Measurements from ENCODE around the gene FRMD3. TPM values are rescaled to one million over a fixed set of nuclear protein-coding genes. Genes with fewer than 3 reads are reported as not detected.
A peak's percentile ranks its signal among the peaks of the same experiment; 100 is the strongest.

FRMD3 gene
- total RNA-seq, 2 experiments from 2014 or later, result 0.12 TPM; not detected in 1

- intact Hi-C loops (cut with micrococcal nuclease), result no loop called here
- no peak overlapping the region for H3K4me3 Mint-ChIP-seq
- no peak for DNase-seq
- no peak overlapping the region for H3K27ac Mint-ChIP-seq
- H3K9me3 Mint-ChIP-seq, result peaks cover 6% of the 10 kb centered on the region
- CTCF ChIA-PET, result interaction anchor here (0.9 kb wide), 1 partner anchor 58 kb away, joined by 3 read pairs; no protein-coding TSS in a partner anchor
- H3K4me1 Mint-ChIP-seq (ENCODE audit: low read depth), result peaks cover 3% of the 10 kb centered on the region
- no peaks in the 10 kb centered on the region for H3K36me3 Mint-ChIP-seq (ENCODE audit: low read depth)
- H3K27me3 Mint-ChIP-seq (ENCODE audit: low read depth), result peaks cover 37% of the 10 kb centered on the region
Observed at GRCh38 chr9:83219924-83220438, 318.2 kb downstream of the FRMD3 start.

- CTCF ChIA-PET, result no interaction called here
- Mint-ChIP-seq H3K9me3 (peaks cover 6% of the 10 kb centered on the region), H3K4me3 (peak overlapping the region; percentile 32), H3K36me3 (ENCODE audit: low read depth) (no peaks in the 10 kb centered on the region), H3K27ac (no peak overlapping the region), H3K27me3 (ENCODE audit: low read depth) (peaks cover 40% of the 10 kb centered on the region), H3K4me1 (ENCODE audit: low read depth) (peaks cover 3% of the 10 kb centered on the region)
- intact Hi-C loops (cut with micrococcal nuclease), result no loop called here
- no peak for DNase-seq
Observed at GRCh38 chr9:83219154-83219923, 318.9 kb downstream of the FRMD3 start.

- CTCF ChIA-PET, result no interaction called here
- DNase-seq, result no peak
- peaks cover 42% of the 10 kb centered on the region for H3K27me3 Mint-ChIP-seq (ENCODE audit: low read depth)
- intact Hi-C loops (cut with micrococcal nuclease), result no loop called here
- peaks cover 6% of the 10 kb centered on the region for H3K9me3 Mint-ChIP-seq
- no peaks in the 10 kb centered on the region for H3K36me3 Mint-ChIP-seq (ENCODE audit: low read depth)
- peaks cover 3% of the 10 kb centered on the region for H3K4me1 Mint-ChIP-seq (ENCODE audit: low read depth)
- no peak overlapping the region for H3K4me3 Mint-ChIP-seq
- no peak overlapping the region for H3K27ac Mint-ChIP-seq
Observed at GRCh38 chr9:83218411-83219090, 319.6 kb downstream of the FRMD3 start.

- no peaks in the 10 kb centered on the region for H3K4me1 Mint-ChIP-seq (ENCODE audit: low read depth)
- DNase-seq, result no peak
- H3K27me3 Mint-ChIP-seq (ENCODE audit: low read depth), result peaks cover 12% of the 10 kb centered on the region
- no peaks in the 10 kb centered on the region for H3K9me3 Mint-ChIP-seq
- H3K4me3 Mint-ChIP-seq, result no peak overlapping the region
- H3K36me3 Mint-ChIP-seq (ENCODE audit: low read depth), result no peaks in the 10 kb centered on the region
- CTCF ChIA-PET, result no interaction called here
- H3K27ac Mint-ChIP-seq, result no peak overlapping the region
- intact Hi-C loops (cut with micrococcal nuclease), result no loop called here
Observed at GRCh38 chr9:83209188-83209731, 328.9 kb downstream of the FRMD3 start.

GRCh38 chr9:83208065-83208850 is 329.9 kb downstream of the FRMD3 start:
- Mint-ChIP-seq H3K27ac (no peak overlapping the region), H3K27me3 (ENCODE audit: low read depth) (peaks cover 6% of the 10 kb centered on the region), H3K4me1 (ENCODE audit: low read depth) (no peaks in the 10 kb centered on the region), H3K4me3 (no peak overlapping the region), H3K36me3 (ENCODE audit: low read depth) (no peaks in the 10 kb centered on the region), H3K9me3 (no peaks in the 10 kb centered on the region)
- no peak for DNase-seq
- intact Hi-C loops (cut with micrococcal nuclease), result no loop called here
- CTCF ChIA-PET, result no interaction called here

- Mint-ChIP-seq H3K9me3 (no peaks in the 10 kb centered on the region), H3K27me3 (ENCODE audit: low read depth) (peaks cover 2% of the 10 kb centered on the region), H3K36me3 (ENCODE audit: low read depth) (no peaks in the 10 kb centered on the region), H3K4me3 (no peak overlapping the region), H3K4me1 (ENCODE audit: low read depth) (no peaks in the 10 kb centered on the region), H3K27ac (no peak overlapping the region)
- intact Hi-C loops (cut with micrococcal nuclease), result no loop called here
- DNase-seq, result no peak
- CTCF ChIA-PET, result no interaction called here
Observed at GRCh38 chr9:83204047-83204446, 334.2 kb downstream of the FRMD3 start.

GRCh38 chr9:83200531-83200930 is 337.7 kb downstream of the FRMD3 start:
- intact Hi-C loops (cut with micrococcal nuclease), result no loop called here
- H3K4me1 Mint-ChIP-seq (ENCODE audit: low read depth), result no peaks in the 10 kb centered on the region
- no peak for DNase-seq
- no peaks in the 10 kb centered on the region for H3K36me3 Mint-ChIP-seq (ENCODE audit: low read depth)
- no peaks in the 10 kb centered on the region for H3K9me3 Mint-ChIP-seq
- H3K27me3 Mint-ChIP-seq (ENCODE audit: low read depth), result peaks cover 6% of the 10 kb centered on the region
- no peak overlapping the region for H3K4me3 Mint-ChIP-seq
- no peak overlapping the region for H3K27ac Mint-ChIP-seq
- CTCF ChIA-PET, result no interaction called here

GRCh38 chr9:83199832-83200231 is 338.4 kb downstream of the FRMD3 start:
- no peaks in the 10 kb centered on the region for H3K4me1 Mint-ChIP-seq (ENCODE audit: low read depth)
- H3K36me3 Mint-ChIP-seq (ENCODE audit: low read depth), result no peaks in the 10 kb centered on the region
- H3K9me3 Mint-ChIP-seq, result no peaks in the 10 kb centered on the region
- H3K4me3 Mint-ChIP-seq, result no peak overlapping the region
- no peak for DNase-seq
- no peak overlapping the region for H3K27ac Mint-ChIP-seq
- intact Hi-C loops (cut with micrococcal nuclease), result no loop called here
- CTCF ChIA-PET, result no interaction called here
- peaks cover 6% of the 10 kb centered on the region for H3K27me3 Mint-ChIP-seq (ENCODE audit: low read depth)

GRCh38 chr9:83199240-83199639 is 339.0 kb downstream of the FRMD3 start:
- no peak overlapping the region for H3K4me3 Mint-ChIP-seq
- H3K9me3 Mint-ChIP-seq, result no peaks in the 10 kb centered on the region
- CTCF ChIA-PET, result no interaction called here
- intact Hi-C loops (cut with micrococcal nuclease), result no loop called here
- no peaks in the 10 kb centered on the region for H3K4me1 Mint-ChIP-seq (ENCODE audit: low read depth)
- no peaks in the 10 kb centered on the region for H3K36me3 Mint-ChIP-seq (ENCODE audit: low read depth)
- peaks cover 6% of the 10 kb centered on the region for H3K27me3 Mint-ChIP-seq (ENCODE audit: low read depth)
- H3K27ac Mint-ChIP-seq, result no peak overlapping the region
- peak; percentile 7 for DNase-seq

GRCh38 chr9:83198371-83198770 is 339.8 kb downstream of the FRMD3 start:
- Mint-ChIP-seq H3K27ac (no peak overlapping the region), H3K4me1 (ENCODE audit: low read depth) (no peaks in the 10 kb centered on the region), H3K9me3 (no peaks in the 10 kb centered on the region), H3K36me3 (ENCODE audit: low read depth) (no peaks in the 10 kb centered on the region), H3K4me3 (no peak overlapping the region), H3K27me3 (ENCODE audit: low read depth) (peaks cover 6% of the 10 kb centered on the region)
- no peak for DNase-seq
- CTCF ChIA-PET, result no interaction called here
- intact Hi-C loops (cut with micrococcal nuclease), result no loop called here

- no peaks in the 10 kb centered on the region for H3K9me3 Mint-ChIP-seq
- no peak for DNase-seq
- intact Hi-C loops (cut with micrococcal nuclease), result no loop called here
- no peaks in the 10 kb centered on the region for H3K4me1 Mint-ChIP-seq (ENCODE audit: low read depth)
- CTCF ChIA-PET, result interaction anchor here (1.0 kb wide), 1 partner anchor 137 kb away, joined by 3 read pairs; no protein-coding TSS in a partner anchor
- no peak overlapping the region for H3K27ac Mint-ChIP-seq
- peaks cover 6% of the 10 kb centered on the region for H3K27me3 Mint-ChIP-seq (ENCODE audit: low read depth)
- no peaks in the 10 kb centered on the region for H3K36me3 Mint-ChIP-seq (ENCODE audit: low read depth)
- H3K4me3 Mint-ChIP-seq, result no peak overlapping the region
Observed at GRCh38 chr9:83197591-83197990, 340.6 kb downstream of the FRMD3 start.

GRCh38 chr9:83196946-83197345 is 341.3 kb downstream of the FRMD3 start:
- Mint-ChIP-seq H3K4me1 (ENCODE audit: low read depth) (no peaks in the 10 kb centered on the region), H3K27ac (no peak overlapping the region), H3K36me3 (ENCODE audit: low read depth) (no peaks in the 10 kb centered on the region), H3K27me3 (ENCODE audit: low read depth) (peaks cover 10% of the 10 kb centered on the region), H3K9me3 (no peaks in the 10 kb centered on the region), H3K4me3 (no peak overlapping the region)
- DNase-seq, result no peak
- intact Hi-C loops (cut with micrococcal nuclease), result no loop called here
- CTCF ChIA-PET, result interaction anchor here (0.7 to 1.0 kb wide), 2 partner anchors 137 to 292 kb away, joined by 3 read pairs; no protein-coding TSS in a partner anchor

Data from activated naive CD4-positive, alpha-beta T cell treated with anti-CD3 and anti-CD28 coated beads for 36 hours (primary cell).